Measurements from ENCODE around the gene OR1F1.
A peak's percentile ranks its signal among the peaks of the same experiment; 100 is the strongest.

The OR1F1 gene

GRCh38 chr16:3157229-3158025, 30.6 kb upstream of the OR1F1 start:
- Histone ChIP-seq H3K18ac (ENCODE audit: low read length) (peak overlapping the region; percentile 90), H2BK5ac (ENCODE audit: low read length) (no peak overlapping the region), H2AFZ (ENCODE audit: low read length) (peak overlapping the region; percentile 99), H4K8ac (ENCODE audit: low read depth, low read length) (peak overlapping the region; percentile 65), H3K4me3 (ENCODE audit: low read length in 2 of 2) (peak overlapping the region; percentile 53 to 97), H3K27ac (replicated peaks; ENCODE audit: low read length) (no peak overlapping the region), H3K4me2 (ENCODE audit: insufficient read depth, low read length, poor library complexity, severe bottlenecking) (peak overlapping the region; percentile 94), H3K79me1 (ENCODE audit: low read depth, low read length) (no peaks in the 10 kb centered on the region), H3K4ac (ENCODE audit: low read length) (peak overlapping the region; percentile 37), H3K4me1 (ENCODE audit: control insufficient read depth in 2 of 2, insufficient read depth in 1 of 2, low read depth in 1 of 2, low read length in 2 of 2) (peaks cover 5 to 8% of the 10 kb centered on the region in 2 donors), H3K9me3 (replicated peaks in 1 of 2; ENCODE audit: control insufficient read depth in 2 of 2, insufficient read depth in 1 of 2, low read depth in 1 of 2, low read length in 2 of 2) (peaks cover 0 to 2% of the 10 kb centered on the region in 2 donors), H2AK5ac (ENCODE audit: low read depth, low read length) (peak overlapping the region; percentile 95), H3K9ac (ENCODE audit: low read depth, low read length, poor library complexity) (peak overlapping the region; percentile 95), H3K36me3 (replicated peaks in 1 of 2; ENCODE audit: control insufficient read depth in 2 of 2, insufficient read depth in 2 of 2, low read length in 2 of 2) (no peaks in the 10 kb centered on the region), H2BK15ac (ENCODE audit: low read length) (peak overlapping the region; percentile 49), H3K23ac (ENCODE audit: low read depth, low read length, poor library complexity) (peak overlapping the region; percentile 98), H3K14ac (ENCODE audit: low read length) (peak overlapping the region; percentile 97), H3K27me3 (ENCODE audit: control insufficient read depth in 3 of 3, insufficient read depth in 3 of 3, low read depth in 1 of 3, low read length in 3 of 3) (peaks cover 0 to 15% (median 2%) of the 10 kb centered on the region in 3 experiments), H4K91ac (ENCODE audit: low read depth, low read length, poor library complexity) (no peak overlapping the region), H2BK120ac (ENCODE audit: low read depth, low read length) (peak overlapping the region; percentile 61), H2BK12ac (ENCODE audit: low read length) (peak overlapping the region; percentile 22)
- peak; percentile 77 for DNase-seq (ENCODE audit: low spot score)
- no CpG with 5 or more reads among the region's 59 CpGs for WGBS, 2 donors (ENCODE audit: extremely low coverage in 2 of 2, insufficient read length in 2 of 2, insufficient replicate concordance in 1 of 2)

- Histone ChIP-seq H3K23ac (ENCODE audit: low read depth, low read length, poor library complexity) (peak overlapping the region; percentile 98), H3K18ac (ENCODE audit: low read length) (peak overlapping the region; percentile 90), H3K27ac (replicated peaks; ENCODE audit: low read length) (no peak overlapping the region), H4K91ac (ENCODE audit: low read depth, low read length, poor library complexity) (no peak overlapping the region), H3K4me2 (ENCODE audit: insufficient read depth, low read length, poor library complexity, severe bottlenecking) (peak overlapping the region; percentile 94), H2AK5ac (ENCODE audit: low read depth, low read length) (no peak overlapping the region), H3K4me1 (ENCODE audit: control insufficient read depth in 2 of 2, insufficient read depth in 1 of 2, low read depth in 1 of 2, low read length in 2 of 2) (peaks cover 5 to 8% of the 10 kb centered on the region in 2 donors), H3K79me1 (ENCODE audit: low read depth, low read length) (no peaks in the 10 kb centered on the region), H3K4ac (ENCODE audit: low read length) (no peak overlapping the region), H3K14ac (ENCODE audit: low read length) (peak overlapping the region; percentile 97), H3K4me3 (ENCODE audit: low read length in 2 of 2) (peak overlapping the region; percentile 53 to 97), H2BK12ac (ENCODE audit: low read length) (peak overlapping the region; percentile 22), H2AFZ (ENCODE audit: low read length) (peak overlapping the region; percentile 99), H2BK5ac (ENCODE audit: low read length) (no peak overlapping the region), H3K9ac (ENCODE audit: low read depth, low read length, poor library complexity) (peak overlapping the region; percentile 95), H2BK120ac (ENCODE audit: low read depth, low read length) (peak overlapping the region; percentile 61), H3K9me3 (replicated peaks in 1 of 2; ENCODE audit: control insufficient read depth in 2 of 2, insufficient read depth in 1 of 2, low read depth in 1 of 2, low read length in 2 of 2) (peaks cover 0 to 2% of the 10 kb centered on the region in 2 donors), H4K8ac (ENCODE audit: low read depth, low read length) (no peak overlapping the region), H2BK15ac (ENCODE audit: low read length) (peak overlapping the region; percentile 49), H3K36me3 (replicated peaks in 1 of 2; ENCODE audit: control insufficient read depth in 2 of 2, insufficient read depth in 2 of 2, low read length in 2 of 2) (no peaks in the 10 kb centered on the region), H3K27me3 (ENCODE audit: control insufficient read depth in 3 of 3, insufficient read depth in 3 of 3, low read depth in 1 of 3, low read length in 3 of 3) (peaks cover 0 to 15% (median 2%) of the 10 kb centered on the region in 3 experiments)
- no CpG with 5 or more reads among the region's 27 CpGs for WGBS, 2 donors (ENCODE audit: extremely low coverage in 2 of 2, insufficient read length in 2 of 2, insufficient replicate concordance in 1 of 2)
- DNase-seq (ENCODE audit: low spot score): peak; percentile 48
Measured at GRCh38 chr16:3158026-3158509, 29.9 kb upstream of the OR1F1 start.

GRCh38 chr16:3158510-3159314, 29.3 kb upstream of the OR1F1 start:
- H2BK12ac ChIP-seq (ENCODE audit: low read length): peak overlapping the region; percentile 22
- H3K23ac ChIP-seq (ENCODE audit: low read depth, low read length, poor library complexity): peak overlapping the region; percentile 82
- no peak overlapping the region for H2BK15ac ChIP-seq (ENCODE audit: low read length)
- no peak overlapping the region for H2AK5ac ChIP-seq (ENCODE audit: low read depth, low read length)
- no peak overlapping the region for H2BK120ac ChIP-seq (ENCODE audit: low read depth, low read length)
- no CpG with 5 or more reads among the region's 70 CpGs for WGBS, 2 donors (ENCODE audit: extremely low coverage in 2 of 2, insufficient read length in 2 of 2, insufficient replicate concordance in 1 of 2)
- H3K18ac ChIP-seq (ENCODE audit: low read length): peak overlapping the region; percentile 92
- H3K4me2 ChIP-seq (ENCODE audit: insufficient read depth, low read length, poor library complexity, severe bottlenecking): peak overlapping the region; percentile 94
- peaks cover 0 to 2% of the 10 kb centered on the region in 2 donors for H3K9me3 ChIP-seq (replicated peaks in 1 of 2; ENCODE audit: control insufficient read depth in 2 of 2, insufficient read depth in 1 of 2, low read depth in 1 of 2, low read length in 2 of 2)
- peak overlapping the region; percentile 86 for H3K9ac ChIP-seq (ENCODE audit: low read depth, low read length, poor library complexity)
- no peaks in the 10 kb centered on the region for H3K79me1 ChIP-seq (ENCODE audit: low read depth, low read length)
- H3K36me3 ChIP-seq (replicated peaks in 1 of 2; ENCODE audit: control insufficient read depth in 2 of 2, insufficient read depth in 2 of 2, low read length in 2 of 2): no peaks in the 10 kb centered on the region
- no peak overlapping the region for H3K27ac ChIP-seq (replicated peaks; ENCODE audit: low read length)
- H3K4me1 ChIP-seq (ENCODE audit: control insufficient read depth in 2 of 2, insufficient read depth in 1 of 2, low read depth in 1 of 2, low read length in 2 of 2): peaks cover 5 to 8% of the 10 kb centered on the region in 2 donors
- peak overlapping the region; percentile 47 for H3K14ac ChIP-seq (ENCODE audit: low read length)
- peak; percentile 71 for DNase-seq (ENCODE audit: low spot score)
- no peak overlapping the region for H4K8ac ChIP-seq (ENCODE audit: low read depth, low read length)
- H2BK5ac ChIP-seq (ENCODE audit: low read length): no peak overlapping the region
- H4K91ac ChIP-seq (ENCODE audit: low read depth, low read length, poor library complexity): no peak overlapping the region
- peak overlapping the region; percentile 53 to 97 for H3K4me3 ChIP-seq (ENCODE audit: low read length in 2 of 2)
- peak overlapping the region; percentile 99 for H2AFZ ChIP-seq (ENCODE audit: low read length)
- no peak overlapping the region for H3K4ac ChIP-seq (ENCODE audit: low read length)
- H3K27me3 ChIP-seq (ENCODE audit: control insufficient read depth in 3 of 3, insufficient read depth in 3 of 3, low read depth in 1 of 3, low read length in 3 of 3): peaks cover 0 to 15% (median 2%) of the 10 kb centered on the region in 3 experiments
